ENCODE measurements around the gene ARMC5.

ARMC5 gene

DNA sequence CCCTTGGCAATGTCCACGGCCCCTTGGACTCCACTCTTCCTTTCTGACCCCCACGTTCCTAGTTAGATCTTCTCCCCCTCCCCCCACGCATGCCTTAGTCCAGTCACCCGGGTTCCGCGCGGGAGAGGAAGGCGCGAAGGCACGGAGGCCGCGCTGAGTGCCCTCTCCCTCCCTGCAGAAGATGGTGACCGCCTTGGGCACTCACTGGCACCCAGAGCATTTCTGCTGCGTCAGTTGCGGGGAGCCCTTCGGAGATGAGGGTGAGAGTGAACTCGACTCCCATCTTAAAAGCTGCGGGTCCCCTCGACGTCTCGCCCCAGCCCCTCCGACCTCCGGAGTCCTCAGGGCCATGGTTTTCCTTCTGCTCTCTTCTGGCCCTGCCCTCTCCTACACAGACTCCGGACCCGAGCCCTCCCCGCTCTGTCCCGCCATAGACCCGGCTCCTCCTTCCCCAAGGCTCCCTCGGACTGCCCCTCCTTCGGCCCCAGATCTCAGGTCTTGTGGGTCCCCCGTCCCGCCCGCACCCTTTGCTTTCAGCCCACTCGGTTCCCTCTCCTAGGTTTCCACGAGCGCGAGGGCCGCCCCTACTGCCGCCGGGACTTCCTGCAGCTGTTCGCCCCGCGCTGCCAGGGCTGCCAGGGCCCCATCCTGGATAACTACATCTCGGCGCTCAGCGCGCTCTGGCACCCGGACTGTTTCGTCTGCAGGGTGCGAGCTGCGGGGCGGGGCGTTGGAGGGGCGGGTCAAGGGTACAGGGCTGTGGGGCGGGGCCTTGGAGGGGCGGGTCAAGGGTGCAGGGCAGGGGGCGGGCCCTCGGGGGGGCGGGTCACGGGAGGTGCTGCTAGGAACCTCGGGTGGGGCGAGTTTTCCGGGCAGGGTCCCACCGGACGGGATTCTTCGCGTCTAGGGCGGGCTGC is 17.3 kb downstream of the ARMC5 start:
- no peaks in the 10 kb centered on the region for H3K36me3 ChIP-seq (ENCODE audit: insufficient read depth, low read length)
- H3K27me3 ChIP-seq (ENCODE audit: insufficient read depth, low read length) = peaks cover 4% of the 10 kb centered on the region
- peak overlapping the region; percentile 76 for H3K4me2 ChIP-seq (ENCODE audit: low read length)
- H3F3A ChIP-seq (ENCODE audit: insufficient read depth, low read length) = no peaks in the 10 kb centered on the region
- no peaks in the 10 kb centered on the region for H4K20me1 ChIP-seq (ENCODE audit: insufficient read depth, low read length)
- H2AFZ ChIP-seq (ENCODE audit: low read length) = no peak overlapping the region
- H3K4me3 ChIP-seq (ENCODE audit: low read depth, low read length, poor library complexity, severe bottlenecking) = peak overlapping the region; percentile 62
- H3K9me2 ChIP-seq (ENCODE audit: low read depth, low read length) = no peaks in the 10 kb centered on the region
- no peaks in the 10 kb centered on the region for H3K9me3 ChIP-seq (ENCODE audit: low read length)
- no peaks in the 10 kb centered on the region for H3K79me2 ChIP-seq (ENCODE audit: insufficient read depth, low read length)
- H3K9ac ChIP-seq (ENCODE audit: low read length) = no peak overlapping the region; the same call in 1 of the 2 replicates
- no peak overlapping the region for H3K27ac ChIP-seq (ENCODE audit: low read depth, low read length, poor library complexity, severe bottlenecking)
- peaks cover 6% of the 10 kb centered on the region for H3K4me1 ChIP-seq (ENCODE audit: insufficient read depth, low read length, severe bottlenecking)
- TF ChIP-seq CTCF (IDR thresholded peaks at IDR 0.05; ENCODE audit: low read length) (no peak), EZH2 (IDR thresholded peaks at IDR 0.05; ENCODE audit: borderline replicate concordance, low read length) (no peak)

DNA sequence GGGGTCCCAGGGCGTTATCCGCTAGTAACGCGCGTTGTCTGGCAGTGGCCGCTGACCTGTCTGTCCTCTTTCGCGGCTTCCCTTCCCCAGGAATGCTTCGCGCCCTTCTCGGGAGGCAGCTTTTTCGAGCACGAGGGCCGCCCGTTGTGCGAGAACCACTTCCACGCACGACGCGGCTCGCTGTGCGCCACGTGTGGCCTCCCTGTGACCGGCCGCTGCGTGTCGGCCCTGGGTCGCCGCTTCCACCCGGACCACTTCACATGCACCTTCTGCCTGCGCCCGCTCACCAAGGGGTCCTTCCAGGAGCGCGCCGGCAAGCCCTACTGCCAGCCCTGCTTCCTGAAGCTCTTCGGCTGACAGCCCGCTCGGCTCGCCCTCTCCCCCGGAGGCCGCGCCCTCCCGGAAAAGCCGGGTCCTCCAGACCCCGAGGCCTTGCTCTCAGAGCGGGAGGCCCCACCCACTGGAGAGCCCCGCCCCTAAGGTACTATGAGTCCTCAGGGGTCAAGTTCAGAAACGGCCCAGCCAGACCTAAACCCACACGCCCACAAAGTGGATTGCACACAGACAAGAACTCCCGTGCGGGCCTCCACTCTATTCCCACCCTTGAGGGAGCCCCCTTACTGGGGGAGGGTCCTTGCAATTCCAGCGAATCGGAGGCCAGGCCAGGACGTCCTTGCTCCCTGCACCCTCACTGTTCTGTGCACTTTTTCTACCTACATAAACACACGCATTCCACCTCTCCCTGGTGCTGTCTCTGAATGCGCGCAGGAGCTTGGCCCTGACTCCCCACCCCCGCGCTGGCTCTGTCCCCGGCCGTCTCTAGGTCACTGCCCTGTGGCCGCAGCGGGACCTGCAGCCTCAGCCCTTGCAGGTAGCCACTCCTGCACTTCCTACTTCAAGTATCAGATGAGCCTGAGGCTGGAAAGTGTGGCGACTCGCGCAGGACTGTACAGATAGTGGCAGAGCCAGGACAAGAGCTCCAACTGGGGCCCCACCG is 18.2 kb downstream of the ARMC5 start:
- no peaks in the 10 kb centered on the region for H3K9me2 ChIP-seq (ENCODE audit: low read depth, low read length)
- peaks cover 4% of the 10 kb centered on the region for H3K27me3 ChIP-seq (ENCODE audit: insufficient read depth, low read length)
- H3F3A ChIP-seq (ENCODE audit: insufficient read depth, low read length) = no peaks in the 10 kb centered on the region
- H3K9me3 ChIP-seq (ENCODE audit: low read length) = no peaks in the 10 kb centered on the region
- no peaks in the 10 kb centered on the region for H4K20me1 ChIP-seq (ENCODE audit: insufficient read depth, low read length)
- peak overlapping the region; percentile 48; the same call in 1 of the 2 replicates for H3K9ac ChIP-seq (ENCODE audit: low read length)
- peak overlapping the region; percentile 76 for H3K4me2 ChIP-seq (ENCODE audit: low read length)
- no peaks in the 10 kb centered on the region for H3K79me2 ChIP-seq (ENCODE audit: insufficient read depth, low read length)
- TF ChIP-seq EZH2 (IDR thresholded peaks at IDR 0.05; ENCODE audit: borderline replicate concordance, low read length) (no peak), CTCF (IDR thresholded peaks at IDR 0.05; ENCODE audit: low read length) (no peak)
- H3K4me3 ChIP-seq (ENCODE audit: low read depth, low read length, poor library complexity, severe bottlenecking) = peak overlapping the region; percentile 62
- H3K36me3 ChIP-seq (ENCODE audit: insufficient read depth, low read length) = no peaks in the 10 kb centered on the region
- H3K4me1 ChIP-seq (ENCODE audit: insufficient read depth, low read length, severe bottlenecking) = peaks cover 6% of the 10 kb centered on the region
- no peak overlapping the region for H2AFZ ChIP-seq (ENCODE audit: low read length)
- no peak overlapping the region for H3K27ac ChIP-seq (ENCODE audit: low read depth, low read length, poor library complexity, severe bottlenecking)

- peaks cover 6% of the 10 kb centered on the region for H3K4me1 ChIP-seq (ENCODE audit: insufficient read depth, low read length, severe bottlenecking)
- no peaks in the 10 kb centered on the region for H3K9me3 ChIP-seq (ENCODE audit: low read length)
- H4K20me1 ChIP-seq (ENCODE audit: insufficient read depth, low read length) = no peaks in the 10 kb centered on the region
- H3K27ac ChIP-seq (ENCODE audit: low read depth, low read length, poor library complexity, severe bottlenecking) = no peak overlapping the region
- no peaks in the 10 kb centered on the region for H3K9me2 ChIP-seq (ENCODE audit: low read depth, low read length)
- no peak overlapping the region for H3K9ac ChIP-seq (ENCODE audit: low read length)
- no peak overlapping the region for H2AFZ ChIP-seq (ENCODE audit: low read length)
- TF ChIP-seq CTCF (IDR thresholded peaks at IDR 0.05; ENCODE audit: low read length) (no peak), EZH2 (IDR thresholded peaks at IDR 0.05; ENCODE audit: borderline replicate concordance, low read length) (no peak)
- H3K4me2 ChIP-seq (ENCODE audit: low read length) = no peak overlapping the region
- H3K4me3 ChIP-seq (ENCODE audit: low read depth, low read length, poor library complexity, severe bottlenecking) = no peak overlapping the region
- H3K79me2 ChIP-seq (ENCODE audit: insufficient read depth, low read length) = no peaks in the 10 kb centered on the region
- peaks cover 7% of the 10 kb centered on the region for H3K27me3 ChIP-seq (ENCODE audit: insufficient read depth, low read length)
- no peaks in the 10 kb centered on the region for H3F3A ChIP-seq (ENCODE audit: insufficient read depth, low read length)
- no peaks in the 10 kb centered on the region for H3K36me3 ChIP-seq (ENCODE audit: insufficient read depth, low read length)
These were observed 19.7 kb downstream of the ARMC5 start for GRCh38 chr16:31478956-31479355.

Data from OCI-LY1 (cell line).